Mesendoderm (in vitro differentiated cells): ENCODE data around the gene OR51F2.

Source experiments
- DNase-seq: peaks from one replicate; pipeline ENCODE4 v3.0.0; 2013
- H2AK5ac ChIP-seq: 2 replicates; pipeline ENCODE4 v1.6.1; 2013; ENCODE audit warnings: low read length, inconsistent platforms
- H2BK120ac ChIP-seq: 2 replicates; pipeline ENCODE4 v1.6.1; 2013; ENCODE audit warnings: low read depth, mild to moderate bottlenecking, low read length, moderate library complexity, mixed read lengths
- H2BK15ac ChIP-seq: replicated peaks from 2 replicates; pipeline ENCODE4 v1.6.1; 2013; ENCODE audit warnings: low read depth, mild to moderate bottlenecking, moderate library complexity
- H2BK5ac ChIP-seq: 2 replicates; pipeline ENCODE4 v1.6.1; 2013; ENCODE audit warnings: low read length, inconsistent platforms
- H3K18ac ChIP-seq: 2 replicates; pipeline ENCODE4 v1.6.1; 2013; ENCODE audit warnings: mild to moderate bottlenecking, low read length, mixed read lengths
- H3K23ac ChIP-seq: one replicate; pipeline ENCODE4 v1.6.1; 2013; ENCODE audit warnings: low read length
- H3K27ac ChIP-seq: 2 replicates; pipeline ENCODE4 v1.5.1; 2013; ENCODE audit warnings: low read depth, mild to moderate bottlenecking, inconsistent platforms, low read length, moderate library complexity
- H3K27me3 ChIP-seq: 2 replicates; pipeline ENCODE4 v1.6.1; 2013; ENCODE audit warnings: low read length, control low read depth, mild to moderate bottlenecking, inconsistent platforms; ENCODE audit not compliant: insufficient read depth, poor library complexity
- H3K36me3 ChIP-seq: 2 replicates; pipeline ENCODE4 v1.6.1; 2013; ENCODE audit warnings: low read length, inconsistent platforms; ENCODE audit not compliant: control insufficient read depth, insufficient read depth
- H3K4ac ChIP-seq: one replicate; pipeline ENCODE4 v1.6.1; 2013; ENCODE audit warnings: low read depth, mild to moderate bottlenecking, low read length, moderate library complexity
- H3K4me1 ChIP-seq: 2 replicates; pipeline ENCODE4 v1.6.1; 2013; ENCODE audit warnings: low read depth, low read length, inconsistent platforms; ENCODE audit not compliant: control insufficient read depth
- H3K4me2 ChIP-seq: 2 replicates; pipeline ENCODE4 v1.6.1; 2013; ENCODE audit warnings: low read length
- H3K4me3 ChIP-seq: 2 replicates; pipeline ENCODE4 v1.5.1; 2013; ENCODE audit warnings: mild to moderate bottlenecking, low read length
- H3K56ac ChIP-seq: one replicate; pipeline ENCODE4 v1.6.1; 2013; ENCODE audit warnings: low read length
- H3K79me1 ChIP-seq: 2 replicates; pipeline ENCODE4 v1.6.1; 2013; ENCODE audit warnings: low read length, inconsistent platforms
- H3K79me2 ChIP-seq: 2 replicates; pipeline ENCODE4 v1.6.1; 2013; ENCODE audit warnings: mild to moderate bottlenecking, low read length; ENCODE audit not compliant: control insufficient read depth, insufficient read depth
- H3K9ac ChIP-seq: 2 replicates; pipeline ENCODE4 v1.6.1; 2013; ENCODE audit warnings: low read length, inconsistent platforms
- H4K5ac ChIP-seq: one replicate; pipeline ENCODE4 v1.6.1; 2013; ENCODE audit warnings: low read length
- H4K8ac ChIP-seq: one replicate; pipeline ENCODE4 v1.6.1; 2013; ENCODE audit warnings: low read depth, mild to moderate bottlenecking, control low read depth, low read length, moderate library complexity
- WGBS: extraction: QIAGEN DNeasy Blood & Tissue Kit; methylation state at CpG from one replicate; pipeline ENCODE4 v1.1.7; 2013; ENCODE audit warnings: low lambda C conversion rate, missing lambda C conversion rate; ENCODE audit not compliant: insufficient coverage; ENCODE audit errors: extremely low coverage; 5-methylcytosine and 5-hydroxymethylcytosine counted together

OR51F2 gene

DNA sequence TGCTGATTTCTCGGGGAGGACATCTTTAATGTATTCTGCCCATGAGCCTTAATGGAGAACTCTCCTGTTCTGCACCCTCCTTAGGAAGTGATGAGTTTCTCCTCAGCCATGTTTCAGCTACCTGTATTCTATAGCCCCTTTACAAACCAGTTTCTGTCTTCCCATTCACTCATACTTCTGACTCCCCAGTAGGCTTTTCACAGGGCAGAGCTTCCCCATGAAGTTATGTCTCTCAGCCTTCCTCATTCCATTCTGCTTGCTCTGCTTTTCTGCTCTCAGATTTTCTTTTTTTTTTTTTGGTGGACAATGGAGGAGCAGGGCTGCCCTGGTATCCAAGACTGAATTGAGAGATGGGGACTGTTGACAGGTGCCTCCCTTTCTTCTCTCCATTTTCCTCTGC lies 12.6 kb upstream of the OR51F2 start:
- Histone ChIP-seq H2BK15ac (no peak overlapping the region), H3K36me3 (no peaks in the 10 kb centered on the region), H3K9ac (no peak overlapping the region), H3K18ac (no peak overlapping the region), H3K4me1 (no peaks in the 10 kb centered on the region), H4K8ac (no peak overlapping the region), H2BK5ac (no peak overlapping the region), H4K5ac (no peak overlapping the region), H3K4me3 (no peak overlapping the region), H2AK5ac (no peak overlapping the region), H3K27ac (no peak overlapping the region), H3K56ac (no peak overlapping the region), H3K4ac (no peak overlapping the region), H3K79me1 (no peaks in the 10 kb centered on the region), H3K27me3 (no peaks in the 10 kb centered on the region), H2BK120ac (no peak overlapping the region), H3K79me2 (no peaks in the 10 kb centered on the region), H3K4me2 (no peak overlapping the region), H3K23ac (no peak overlapping the region)
- no CpG with 5 or more reads among the region's 1 CpG for WGBS
- DNase-seq: no peak

DNA sequence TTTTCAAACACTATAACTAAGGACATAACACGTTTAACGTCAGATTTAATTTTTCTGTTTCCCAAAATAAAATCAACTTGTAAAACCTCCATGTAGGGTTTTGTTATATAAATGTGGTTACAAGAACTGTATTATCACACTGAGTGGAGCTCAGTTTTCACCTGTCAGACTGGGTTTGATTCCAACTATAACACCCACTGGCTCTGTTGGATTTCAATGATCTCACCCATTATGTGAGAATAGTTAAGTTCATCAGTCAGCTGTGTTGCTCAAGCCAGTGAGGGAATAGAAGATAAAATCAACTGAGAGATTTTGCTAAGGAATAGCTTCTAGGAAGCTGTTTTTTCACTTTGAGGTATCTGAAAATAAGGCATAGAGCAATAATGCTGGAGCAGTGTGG lies 11.9 kb upstream of the OR51F2 start:
- H3K23ac ChIP-seq: no peak overlapping the region
- no peak overlapping the region for H3K4me2 ChIP-seq
- H3K27me3 ChIP-seq: no peaks in the 10 kb centered on the region

DNA sequence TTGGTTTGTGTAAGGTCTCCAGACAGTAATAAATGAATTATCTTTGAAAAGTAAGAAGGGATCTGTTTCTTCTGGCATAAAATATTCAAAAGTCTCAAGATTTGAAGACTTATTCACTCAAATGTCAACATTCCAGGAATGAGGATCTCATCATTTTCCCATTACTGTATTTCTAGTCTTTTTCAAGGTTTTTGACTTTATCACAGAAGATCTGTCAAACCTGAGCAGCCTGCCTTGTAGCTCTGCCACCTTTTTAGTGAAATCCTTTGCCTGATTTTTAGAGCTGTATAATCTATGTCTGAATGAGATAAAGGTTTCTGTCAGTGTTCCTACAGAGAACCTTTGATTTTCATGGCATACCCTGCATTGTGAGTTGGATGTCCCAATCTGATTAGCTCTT lies 4.0 kb downstream of the OR51F2 start:
- Histone ChIP-seq H3K23ac (no peak overlapping the region), H3K36me3 (no peaks in the 10 kb centered on the region), H3K4me1 (no peaks in the 10 kb centered on the region), H3K9ac (no peak overlapping the region), H2AK5ac (no peak overlapping the region), H3K79me2 (no peaks in the 10 kb centered on the region), H2BK15ac (no peak overlapping the region), H2BK5ac (no peak overlapping the region), H3K4me2 (no peak overlapping the region), H3K4me3 (no peak overlapping the region), H3K27ac (no peak overlapping the region), H3K27me3 (no peaks in the 10 kb centered on the region), H3K18ac (no peak overlapping the region), H4K5ac (no peak overlapping the region), H4K8ac (no peak overlapping the region), H3K79me1 (no peaks in the 10 kb centered on the region), H2BK120ac (no peak overlapping the region), H3K56ac (no peak overlapping the region), H3K4ac (no peak overlapping the region)
- no peak for DNase-seq

More for the DNA sequence above, 11.9 kb upstream of the OR51F2 start:
- no peak overlapping the region for H4K5ac ChIP-seq
- H3K56ac ChIP-seq: no peak overlapping the region
- H2BK5ac ChIP-seq: no peak overlapping the region
- no peak overlapping the region for H3K18ac ChIP-seq
- H3K36me3 ChIP-seq: no peaks in the 10 kb centered on the region
- H3K9ac ChIP-seq: no peak overlapping the region
- H2BK15ac ChIP-seq: no peak overlapping the region
- H2BK120ac ChIP-seq: no peak overlapping the region
- H3K79me2 ChIP-seq: no peaks in the 10 kb centered on the region
- no peak overlapping the region for H3K4ac ChIP-seq
- no peak overlapping the region for H3K4me3 ChIP-seq
- no peak overlapping the region for H4K8ac ChIP-seq
- H3K27ac ChIP-seq: no peak overlapping the region
- WGBS: no CpG with 5 or more reads among the region's 2 CpGs
- H3K4me1 ChIP-seq: no peaks in the 10 kb centered on the region
- H3K79me1 ChIP-seq: no peaks in the 10 kb centered on the region
- no peak overlapping the region for H2AK5ac ChIP-seq
- no peak for DNase-seq

DNA sequence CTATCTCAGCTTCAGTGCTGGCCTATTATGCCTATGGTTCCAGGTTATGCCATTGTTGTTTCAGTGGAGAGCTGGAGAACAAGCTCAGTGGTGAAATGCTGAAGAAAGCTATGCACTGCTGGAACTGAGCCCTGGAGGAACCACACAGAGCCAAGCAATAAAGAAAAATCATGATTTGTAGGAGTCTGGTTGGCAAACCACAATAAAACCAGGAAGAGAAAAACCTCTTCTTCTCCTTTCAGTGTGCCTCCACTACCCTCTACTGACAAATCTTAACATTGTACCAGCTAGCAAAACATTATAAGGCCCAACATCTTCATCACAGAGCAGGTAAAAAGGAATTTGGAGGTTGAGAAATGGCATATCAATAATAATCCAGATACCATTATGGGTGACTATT lies 5.3 kb downstream of the OR51F2 start:
- no peak overlapping the region for H4K5ac ChIP-seq
- no peak overlapping the region for H3K9ac ChIP-seq
- no peaks in the 10 kb centered on the region for H3K36me3 ChIP-seq
- H3K4me3 ChIP-seq: no peak overlapping the region
- no peak overlapping the region for H3K18ac ChIP-seq
- H3K79me1 ChIP-seq: no peaks in the 10 kb centered on the region
- H3K27me3 ChIP-seq: no peaks in the 10 kb centered on the region
- H2BK5ac ChIP-seq: no peak overlapping the region
- H3K4ac ChIP-seq: no peak overlapping the region
- no peaks in the 10 kb centered on the region for H3K4me1 ChIP-seq
- H2BK15ac ChIP-seq: no peak overlapping the region
- no peak overlapping the region for H3K56ac ChIP-seq
- H3K79me2 ChIP-seq: no peaks in the 10 kb centered on the region
- no peak overlapping the region for H3K4me2 ChIP-seq
- no peak overlapping the region for H3K23ac ChIP-seq
- H2BK120ac ChIP-seq: no peak overlapping the region
- no peak overlapping the region for H3K27ac ChIP-seq
- no peak overlapping the region for H4K8ac ChIP-seq
- peak; percentile 23 for DNase-seq
- no peak overlapping the region for H2AK5ac ChIP-seq

DNA sequence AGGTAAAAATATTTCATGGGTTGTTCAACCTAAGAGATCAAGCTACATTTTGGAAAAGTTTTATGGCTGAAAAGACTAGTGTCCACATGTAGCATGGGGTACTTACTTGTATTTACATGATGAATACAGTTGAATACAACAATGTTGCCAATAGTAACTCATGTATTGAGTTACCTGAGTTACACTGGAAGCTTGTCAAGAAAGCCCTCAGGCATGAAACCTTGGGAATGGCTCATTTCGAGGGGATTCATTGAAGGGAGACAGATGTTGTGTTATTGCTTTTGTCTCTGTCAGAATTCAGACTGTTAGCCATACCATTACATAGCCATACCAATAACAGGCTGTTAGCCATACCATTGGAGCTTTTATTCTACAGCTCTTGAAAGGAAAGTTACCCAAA lies 9.2 kb downstream of the OR51F2 start:
- no peak overlapping the region for H3K27ac ChIP-seq
- no peak overlapping the region for H3K4me3 ChIP-seq
- H4K5ac ChIP-seq: no peak overlapping the region
- no peak overlapping the region for H3K9ac ChIP-seq
- H3K4ac ChIP-seq: no peak overlapping the region
- no peak overlapping the region for H2BK5ac ChIP-seq
- H2AK5ac ChIP-seq: no peak overlapping the region
- no peak overlapping the region for H3K18ac ChIP-seq
- no peaks in the 10 kb centered on the region for H3K27me3 ChIP-seq
- H3K4me1 ChIP-seq: no peaks in the 10 kb centered on the region
- WGBS: no CpG with 5 or more reads among the region's 1 CpG
- no peaks in the 10 kb centered on the region for H3K36me3 ChIP-seq
- no peak overlapping the region for H3K23ac ChIP-seq
- DNase-seq: no peak
- no peak overlapping the region for H3K4me2 ChIP-seq
- H3K79me2 ChIP-seq: no peaks in the 10 kb centered on the region
- H2BK15ac ChIP-seq: no peak overlapping the region
- no peak overlapping the region for H4K8ac ChIP-seq
- H3K79me1 ChIP-seq: no peaks in the 10 kb centered on the region
- H3K56ac ChIP-seq: no peak overlapping the region
- no peak overlapping the region for H2BK120ac ChIP-seq

DNA sequence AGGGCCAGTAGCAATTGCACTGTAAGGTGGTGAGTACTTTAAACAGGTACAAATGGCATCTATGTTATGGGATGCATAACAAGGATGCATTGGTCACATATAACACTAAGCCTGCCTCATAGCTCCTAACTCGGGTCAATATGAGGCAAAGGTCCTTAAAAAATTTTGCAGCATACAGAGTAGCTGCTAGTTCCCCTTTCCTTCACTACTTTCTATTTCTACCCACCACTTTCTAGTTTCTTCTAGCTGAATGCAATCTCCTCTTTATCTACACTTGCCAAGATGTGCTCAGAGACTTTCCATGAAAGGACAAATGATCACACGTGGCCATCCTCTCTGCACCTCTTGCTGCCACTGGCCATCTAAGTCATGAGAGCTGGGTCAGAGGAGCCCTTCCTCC lies 9.8 kb downstream of the OR51F2 start:
- no peaks in the 10 kb centered on the region for H3K36me3 ChIP-seq
- H3K27ac ChIP-seq: no peak overlapping the region
- H2BK5ac ChIP-seq: no peak overlapping the region
- no peak overlapping the region for H3K9ac ChIP-seq
- H4K8ac ChIP-seq: no peak overlapping the region
- H3K4me1 ChIP-seq: no peaks in the 10 kb centered on the region
- H2AK5ac ChIP-seq: no peak overlapping the region
- H3K79me1 ChIP-seq: no peaks in the 10 kb centered on the region
- no peak overlapping the region for H3K23ac ChIP-seq
- DNase-seq: no peak
- no peak overlapping the region for H2BK15ac ChIP-seq
- no peaks in the 10 kb centered on the region for H3K27me3 ChIP-seq
- H3K56ac ChIP-seq: no peak overlapping the region
- H2BK120ac ChIP-seq: no peak overlapping the region
- no CpG with 5 or more reads among the region's 2 CpGs for WGBS
- H4K5ac ChIP-seq: no peak overlapping the region
- no peak overlapping the region for H3K18ac ChIP-seq
- H3K79me2 ChIP-seq: no peaks in the 10 kb centered on the region
- no peak overlapping the region for H3K4ac ChIP-seq
- H3K4me2 ChIP-seq: no peak overlapping the region
- no peak overlapping the region for H3K4me3 ChIP-seq
